Testis (tissue), 3 donors: ENCODE data around the gene STAC3. TPM values are rescaled to one million over a fixed set of nuclear protein-coding genes. Genes with fewer than 3 reads are reported as not detected.

Source experiments
- DNase-seq: peaks from one replicate; pipeline ENCODE4 v3.0.0-alpha.2; 2019
- H3K27ac ChIP-seq, 2 donors: fragments of 200-600 bp; sonication (generic); one replicate each; pipeline ENCODE4 v1.5.1; 2019
- H3K27me3 ChIP-seq: fragments of 200-600 bp; sonication (generic); one replicate; pipeline ENCODE4 v1.5.1; 2019
- H3K36me3 ChIP-seq: fragments of 200-600 bp; sonication (generic); one replicate; pipeline ENCODE4 v1.5.1; 2017; ENCODE audit warnings: low read depth; ENCODE audit errors: missing control alignments
- H3K4me1 ChIP-seq: fragments of 200-600 bp; sonication (generic); one replicate; pipeline ENCODE4 v1.5.1; 2019
- H3K4me3 ChIP-seq, 2 donors: fragments of 200-600 bp; sonication (generic); one replicate each; pipeline ENCODE4 v1.5.1; 2017 to 2019
- H3K9me3 ChIP-seq: fragments of 200-600 bp; sonication (generic); one replicate; pipeline ENCODE4 v1.5.1; 2017
- POLR2A ChIP-seq: fragments of 450-650 bp; IDR thresholded peaks from one replicate; pipeline ENCODE4 v1.6.1; 2017; ENCODE audit warnings: antibody characterized with exemption, mild to moderate bottlenecking, moderate library complexity
- WGBS, 2 donors: methylation state at CpG; one replicate each; pipeline ENCODE4 v1.1.5; 2018; 5-methylcytosine and 5-hydroxymethylcytosine counted together
- intact Hi-C: fragments of 100-400 bp; cut with DNase I; formaldehyde crosslinking; loops from one replicate; pipeline ENCODE4 v1.15.1; 2023; ENCODE audit warnings: low total_unique reads
- polyA plus RNA-seq: library from polyadenylated mRNA; stranded (reverse); fragments of 350-450 nt; fragmentation: Illumina TruSeq; extraction: RNeasy Lipid Tissue Mini Kit (QIAGEN cat#74804); gene quantifications from one replicate; pipeline ENCODE4 v1.2.3, GENCODE V29; 2014; ENCODE audit warnings: low read depth, low replicate concordance; ENCODE audit not compliant: insufficient read depth
- total RNA-seq, 2 donors: library from RNA; depleted of rRNA; stranded (reverse); fragments of >200 nt; gene quantifications; one replicate each; pipeline ENCODE4 v1.2.3, GENCODE V29; 2016
- TF ChIP-seq, protein P1 (sequence below), 3 experiments: fragments of 450-650 bp in 2 of 3; fragments of 200-600 bp in 1 of 3; sonication (generic) in 1 of 3; IDR thresholded peaks; one replicate each; pipeline ENCODE4 v1.5.1; 2016 to 2019; ENCODE audit warnings: antibody characterized with exemption in 3 of 3, mild to moderate bottlenecking in 2 of 3, moderate library complexity in 1 of 3

The STAC3 gene
- total and polyA plus RNA-seq, 3 donors from 2014 or later, result 5.0 to 23.4 (median 12.0) TPM

DNA sequence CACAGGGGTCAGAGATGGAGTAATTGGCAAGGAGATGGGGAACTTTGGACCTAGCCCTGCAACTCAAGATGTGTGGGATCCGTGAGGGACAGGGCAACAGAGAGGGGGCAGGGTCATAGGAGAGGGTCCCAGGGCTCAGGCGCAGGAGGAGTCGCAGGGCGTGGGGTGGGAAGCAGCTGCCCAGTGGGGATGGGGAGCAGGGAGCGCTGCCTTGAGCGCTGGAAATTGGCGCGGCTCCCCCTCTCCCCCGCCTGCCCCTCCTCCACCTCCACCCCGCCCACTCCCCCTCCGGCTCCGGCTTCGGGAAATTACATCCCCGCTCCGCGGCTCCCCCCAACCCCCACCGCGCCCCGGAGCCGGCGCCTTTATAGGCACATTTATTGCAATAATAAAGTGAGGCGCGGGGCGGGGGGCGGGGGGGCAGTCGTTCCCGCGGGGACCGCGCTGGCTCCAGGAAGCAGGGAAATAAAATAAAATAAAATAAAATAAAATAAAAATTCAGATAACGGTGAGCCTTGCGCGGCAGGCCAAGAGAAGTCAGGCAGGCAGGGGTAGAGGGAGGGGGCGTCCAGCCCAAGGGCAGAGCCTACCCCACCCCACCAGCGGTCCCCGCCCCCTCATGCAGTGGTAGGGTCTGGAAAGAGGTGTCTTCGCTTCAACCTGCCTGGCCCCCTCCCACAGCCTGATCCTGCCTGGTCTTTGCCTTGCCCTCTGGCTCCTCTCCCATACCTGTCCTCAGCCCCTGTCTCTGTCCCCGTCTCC is 30.8 kb downstream of the STAC3 start:
- H3K27me3 ChIP-seq, result no peaks in the 10 kb centered on the region
- no peak for DNase-seq
- no peak for TF ChIP-seq POLR2A
- TF ChIP-seq, protein P1, sequence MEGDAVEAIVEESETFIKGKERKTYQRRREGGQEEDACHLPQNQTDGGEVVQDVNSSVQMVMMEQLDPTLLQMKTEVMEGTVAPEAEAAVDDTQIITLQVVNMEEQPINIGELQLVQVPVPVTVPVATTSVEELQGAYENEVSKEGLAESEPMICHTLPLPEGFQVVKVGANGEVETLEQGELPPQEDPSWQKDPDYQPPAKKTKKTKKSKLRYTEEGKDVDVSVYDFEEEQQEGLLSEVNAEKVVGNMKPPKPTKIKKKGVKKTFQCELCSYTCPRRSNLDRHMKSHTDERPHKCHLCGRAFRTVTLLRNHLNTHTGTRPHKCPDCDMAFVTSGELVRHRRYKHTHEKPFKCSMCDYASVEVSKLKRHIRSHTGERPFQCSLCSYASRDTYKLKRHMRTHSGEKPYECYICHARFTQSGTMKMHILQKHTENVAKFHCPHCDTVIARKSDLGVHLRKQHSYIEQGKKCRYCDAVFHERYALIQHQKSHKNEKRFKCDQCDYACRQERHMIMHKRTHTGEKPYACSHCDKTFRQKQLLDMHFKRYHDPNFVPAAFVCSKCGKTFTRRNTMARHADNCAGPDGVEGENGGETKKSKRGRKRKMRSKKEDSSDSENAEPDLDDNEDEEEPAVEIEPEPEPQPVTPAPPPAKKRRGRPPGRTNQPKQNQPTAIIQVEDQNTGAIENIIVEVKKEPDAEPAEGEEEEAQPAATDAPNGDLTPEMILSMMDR (IDR thresholded peaks at IDR 0.05), result no peak
- H3K4me3 ChIP-seq, result no peak overlapping the region
- H3K4me1 ChIP-seq, result peaks cover 15% of the 10 kb centered on the region
- intact Hi-C loops, result no loop called here
- no peak overlapping the region for H3K27ac ChIP-seq
- 8 to 16% methylated on average over 36 to 38 of the region's 38 CpGs for WGBS, 2 donors
- H3K9me3 ChIP-seq, result no peaks in the 10 kb centered on the region
- no peaks in the 10 kb centered on the region for H3K36me3 ChIP-seq

DNA sequence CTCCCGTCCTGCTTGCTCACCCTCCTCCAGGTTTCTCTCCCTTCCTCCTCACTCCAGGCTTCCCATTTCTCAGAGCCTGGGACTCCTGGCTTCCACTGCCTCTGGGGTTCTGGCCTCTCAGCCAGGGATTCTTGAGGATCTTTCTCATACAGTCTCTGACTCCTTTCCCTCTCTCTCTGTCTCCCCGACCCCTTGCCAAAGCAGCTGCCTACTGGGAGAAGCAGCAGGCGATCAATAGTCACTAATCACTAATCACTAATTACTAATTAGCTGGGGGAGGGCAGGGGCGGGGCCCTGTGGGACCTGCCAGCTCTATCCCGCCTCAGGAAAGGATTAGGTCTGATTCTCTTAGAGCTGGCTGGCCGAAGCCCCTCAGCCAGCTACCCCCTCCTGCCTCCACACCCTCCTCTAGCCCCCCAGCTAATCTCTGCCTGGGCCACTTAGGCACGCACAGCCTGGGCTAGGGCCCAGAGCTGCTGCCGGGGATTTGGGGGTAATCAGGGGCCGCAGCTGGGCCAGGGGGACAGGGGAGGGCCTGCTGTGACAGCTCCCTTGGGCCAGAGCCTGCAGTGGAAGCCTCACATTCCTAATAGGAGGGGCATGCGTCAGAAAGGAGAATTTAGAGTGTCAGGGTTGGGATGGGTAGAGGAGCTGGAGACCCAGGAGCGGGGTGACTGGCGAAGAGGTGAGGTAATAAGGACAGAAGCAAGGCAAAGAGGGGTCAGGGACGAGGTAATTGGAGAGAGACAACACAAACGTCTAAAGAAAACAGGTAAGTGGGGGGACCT is 31.6 kb downstream of the STAC3 start:
- no peak overlapping the region for H3K4me3 ChIP-seq
- 70 to 72% methylated on average over 14 of the region's 14 CpGs for WGBS, 2 donors
- no peaks in the 10 kb centered on the region for H3K27me3 ChIP-seq
- H3K4me1 ChIP-seq, result peaks cover 15% of the 10 kb centered on the region
- H3K36me3 ChIP-seq, result no peaks in the 10 kb centered on the region
- no peak overlapping the region for H3K27ac ChIP-seq
- intact Hi-C loops, result no loop called here
- TF ChIP-seq, protein P1 (IDR thresholded peaks at IDR 0.05), result no peak
- TF ChIP-seq POLR2A, result no peak
- no peaks in the 10 kb centered on the region for H3K9me3 ChIP-seq
- no peak for DNase-seq

DNA sequence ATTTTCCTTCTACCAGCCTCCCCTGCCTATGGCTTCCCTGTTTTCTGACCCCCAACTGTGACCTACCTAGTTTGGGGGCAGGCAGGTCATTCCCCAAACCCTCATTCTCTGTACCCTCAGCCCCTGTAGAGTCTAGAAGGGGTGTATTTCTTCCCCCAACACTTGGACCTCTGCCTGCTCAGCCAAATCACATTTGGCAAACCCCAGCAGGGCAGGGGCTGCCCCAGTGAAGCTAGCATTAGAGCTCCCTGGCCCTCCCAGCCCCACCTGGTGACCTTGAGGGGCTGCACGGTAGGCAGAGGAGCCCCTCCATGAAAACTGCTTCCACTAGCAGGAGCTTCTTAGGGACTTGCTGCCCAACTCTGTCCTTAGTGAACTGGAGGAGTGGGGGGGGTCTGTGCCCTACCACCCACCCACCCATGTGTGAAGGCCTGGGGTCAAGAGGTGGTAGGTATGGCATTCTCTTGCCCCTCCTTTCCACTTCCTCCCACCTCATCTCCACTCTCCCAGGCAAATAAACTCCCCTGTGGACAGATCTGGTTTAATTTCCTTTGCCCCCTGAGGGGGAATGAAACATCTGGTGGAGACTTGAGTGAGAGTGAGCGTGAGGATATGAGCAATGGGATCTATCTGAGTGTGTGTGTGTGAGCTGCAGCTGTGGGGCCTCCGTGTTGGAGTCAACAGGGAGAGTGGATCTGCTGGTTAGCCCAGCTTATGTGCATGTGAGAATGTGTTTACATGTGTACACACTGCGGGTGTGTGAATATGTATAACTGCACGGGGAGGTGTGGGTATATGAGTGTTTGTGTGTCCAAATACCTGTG is 32.7 kb downstream of the STAC3 start:
- DNase-seq, result no peak
- TF ChIP-seq POLR2A, result no peak
- TF ChIP-seq, protein P1 (IDR thresholded peaks at IDR 0.05), result no peak
- WGBS, 2 donors, result 77 to 80% methylated on average over 5 of the region's 5 CpGs

DNA sequence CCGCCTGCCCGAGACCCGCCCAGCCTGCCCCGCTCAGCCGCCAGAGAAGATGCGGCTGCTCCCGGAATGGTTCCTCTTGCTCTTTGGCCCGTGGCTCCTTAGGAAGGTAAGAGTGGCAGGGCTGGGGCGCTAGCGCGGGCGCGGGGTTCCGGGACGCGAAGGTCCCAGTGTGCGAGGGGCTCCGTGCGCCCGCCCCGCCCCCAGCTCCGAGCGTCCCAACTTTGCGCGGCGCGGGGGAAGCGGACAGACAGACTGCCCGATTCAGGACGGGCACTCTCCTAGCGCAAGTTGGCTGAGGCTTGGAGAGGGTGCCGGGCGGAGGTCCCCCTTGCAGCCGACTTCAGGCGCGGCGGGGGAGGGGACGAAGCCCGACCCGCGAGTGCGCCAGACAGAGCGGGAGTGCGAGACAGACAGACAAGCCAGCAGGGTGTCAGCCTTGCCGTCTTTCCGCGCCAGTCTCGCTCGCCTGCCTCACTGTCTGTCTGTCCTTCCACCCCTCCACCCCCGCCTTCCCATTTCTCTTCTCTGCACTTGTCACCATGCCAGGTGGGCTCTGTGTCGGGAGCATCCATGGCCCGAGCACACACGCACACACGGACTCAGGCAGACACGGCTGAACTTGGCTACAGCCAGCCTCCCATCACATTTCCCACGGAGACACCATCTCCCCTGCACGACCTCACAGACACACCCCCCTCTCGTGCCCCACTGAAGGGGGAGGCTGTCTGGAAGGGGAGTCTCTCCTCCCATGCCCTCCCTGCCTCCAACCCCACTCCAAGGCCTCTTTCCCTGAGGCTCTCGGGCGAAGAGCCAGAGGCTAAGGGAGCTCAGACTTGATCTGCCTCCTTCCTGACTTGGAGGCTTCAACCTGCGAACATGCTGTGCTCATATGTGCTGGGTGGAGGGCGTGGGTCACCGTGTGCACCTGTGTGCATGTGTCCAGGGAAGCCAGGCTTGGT is 33.8 kb downstream of the STAC3 start:
- 2 to 7% methylated on average over 22 to 43 of the region's 63 CpGs for WGBS, 2 donors
- H3K4me3 ChIP-seq, result peak overlapping the region; percentile 32 to 61
- no peaks in the 10 kb centered on the region for H3K9me3 ChIP-seq
- no peak overlapping the region for H3K27ac ChIP-seq
- intact Hi-C loops, result no loop called here
- peak; percentile 42 for DNase-seq
- TF ChIP-seq, protein P1 (IDR thresholded peaks at IDR 0.05), result no peak
- TF ChIP-seq POLR2A, result no peak
- no peaks in the 10 kb centered on the region for H3K27me3 ChIP-seq
- H3K36me3 ChIP-seq, result no peaks in the 10 kb centered on the region
- peaks cover 27% of the 10 kb centered on the region for H3K4me1 ChIP-seq

More for the DNA sequence above, 32.7 kb downstream of the STAC3 start:
- H3K27ac ChIP-seq, result no peak overlapping the region
- intact Hi-C loops, result no loop called here
- no peaks in the 10 kb centered on the region for H3K36me3 ChIP-seq
- no peaks in the 10 kb centered on the region for H3K9me3 ChIP-seq
- peaks cover 20% of the 10 kb centered on the region for H3K4me1 ChIP-seq
- no peaks in the 10 kb centered on the region for H3K27me3 ChIP-seq
- H3K4me3 ChIP-seq, result no peak overlapping the region
